Right lobe of liver (tissue), 6 donors: ENCODE results near the gene SYPL2. TPM values are rescaled to one million over a fixed set of nuclear protein-coding genes. Genes with fewer than 3 reads are reported as not detected.

Source experiments
- ATAC-seq, 4 donors: fragments of 200-7000 bp; cut with Tn5 transposase; one replicate each; pipeline ENCODE4 v1.9.1; 2020; ENCODE audit warnings: mild to moderate bottlenecking in 4 of 4, moderate library complexity in 4 of 4
- DNase-seq, 3 donors: peaks; one replicate each; pipeline ENCODE4 v3.0.0-alpha.2; 2020
- H3K27ac ChIP-seq, 3 donors: fragments of 200-600 bp; one replicate each; pipeline ENCODE4 v1.8.0; 2022
- H3K27me3 ChIP-seq, 2 donors: fragments of 200-600 bp; one replicate each; pipeline ENCODE4 v1.8.0; 2022
- H3K36me3 ChIP-seq, 4 donors: fragments of 200-600 bp; sonication (generic) in 1 of 4; one replicate each; pipeline versions ENCODE4 v1.5.1 to v1.8.0; 2017 to 2022; ENCODE audit warnings: control low read depth in 1 of 4
- H3K4me1 ChIP-seq, 4 donors: fragments of 200-600 bp; sonication (generic) in 1 of 4; one replicate each; pipeline versions ENCODE4 v1.5.1 to v1.8.0; 2017 to 2022; ENCODE audit warnings: control low read depth in 1 of 4
- H3K4me3 ChIP-seq, 3 donors: fragments of 200-600 bp; one replicate each; pipeline ENCODE4 v1.8.0; 2022
- H3K9me3 ChIP-seq, 4 donors: fragments of 200-600 bp; sonication (generic) in 1 of 4; one replicate each; pipeline versions ENCODE4 v1.5.1 to v1.8.0; 2017 to 2022; ENCODE audit warnings: control low read depth in 1 of 4
- CTCF ChIP-seq, 4 donors: fragments of 200-600 bp in 3 of 4; fragments of 450-650 bp in 1 of 4; IDR thresholded peaks; one replicate each; pipeline versions ENCODE4 v1.5.1 to v1.8.0; 2016 to 2022; ENCODE audit warnings: antibody characterized with exemption in 4 of 4, mild to moderate bottlenecking in 2 of 4
- POLR2A ChIP-seq: fragments of 450-650 bp; IDR thresholded peaks from one replicate; pipeline ENCODE4 v1.6.1; 2017; ENCODE audit warnings: antibody characterized with exemption, mild to moderate bottlenecking
- WGBS: methylation state at CpG from one replicate; pipeline ENCODE4 v1.1.6; 2018; ENCODE audit warnings: low coverage, low lambda C conversion rate; ENCODE audit not compliant: insufficient coverage; ENCODE audit errors: missing lambda C conversion rate; 5-methylcytosine and 5-hydroxymethylcytosine counted together
- intact Hi-C, 2 donors: fragments of 100-400 bp; cut with DNase I; formaldehyde crosslinking; loops; one replicate each; pipeline versions ENCODE4 v1.11.2 to v1.14.1; 2022
- long read RNA-seq: library from polyadenylated mRNA; unstranded; transcript quantifications from one replicate; pipeline ENCODE4 v2.0.0, GENCODE V29; 2019
- total RNA-seq, 6 experiments: library from RNA; depleted of rRNA in 2 of 6; stranded (reverse); fragments of >200 nt in 2 of 6; fragmentation: NEBNext Ultra II Directional in 3 of 6; extraction: Animal tissue kit (Norgen Biotek cat#: 25700) in 3 of 6; gene quantifications; one replicate each; pipeline versions ENCODE4 v1.1.0 to v1.2.4, GENCODE V29; 2016 to 2023
- donor health status: DM: no; HTN: yes; CAD: no.
- donor health status: DM: no; HTN: no; CAD: no.
- donor health status: DM: no; HTN: no; CAD: no.
- donor health status: DM: no; HTN: yes; CAD: no.
- donor health status: DM: no; HTN: yes; CAD: no.

Gene SYPL2
- 10 to 100 TPM in 1 of 6 experiments, 1 to 10 TPM in 5; 4.7 to 10.6 (median 6.0) TPM for total RNA-seq
- long read RNA-seq = 0 reads

GRCh38 chr1:109466452-109467300 lies at the start of gene SYPL2:
Gene SYPL2, plus strand, starts transcription at chr1:109466546. Its CDS starts 298 bp downstream, at chr1:109466844.
- peaks cover 0 to 6% (median 0%) of the 10 kb centered on the region in 4 donors for H3K4me1 ChIP-seq
- H3K36me3 ChIP-seq = no peaks in the 10 kb centered on the region
- DNase-seq (peak; percentile 72 to 86 (median 86)), ATAC-seq (peak; percentile 82 to 90 (median 88))
- peak within 1 kb of the TSS in 2 of 3 donors; percentile 31 to 62 for H3K27ac ChIP-seq
- peak within 1 kb of the TSS; percentile 62 to 72 (median 68) for H3K4me3 ChIP-seq
- no peaks in the 10 kb centered on the region for H3K9me3 ChIP-seq
- H3K27me3 ChIP-seq = no peaks in the 10 kb centered on the region
- TF ChIP-seq POLR2A (peak; percentile 29), CTCF (IDR thresholded peaks at IDR 0.05) (peak in 1 of 4 donors; percentile 2)
- intact Hi-C loops = no loop called here
- WGBS = 0% methylated on average over 13 of the region's 88 CpGs

GRCh38 chr1:109423498-109423897 lies 42.8 kb upstream of the SYPL2 start:
- 50% methylated on average over 2 of the region's 2 CpGs for WGBS
- intact Hi-C loops = no loop called here
- Histone ChIP-seq H3K4me3 (no peak overlapping the region), H3K4me1 (peaks cover 0 to 34% (median 5%) of the 10 kb centered on the region in 4 donors), H3K27ac (no peak overlapping the region), H3K27me3 (no peaks in the 10 kb centered on the region), H3K9me3 (no peaks in the 10 kb centered on the region), H3K36me3 (peaks cover 0 to 24% (median 6%) of the 10 kb centered on the region in 4 donors)
- TF ChIP-seq POLR2A (no peak), CTCF (IDR thresholded peaks at IDR 0.05) (no peak)
- ATAC-seq (no peak), DNase-seq (no peak)

GRCh38 chr1:109425391-109426280 lies 40.7 kb upstream of the SYPL2 start:
- Histone ChIP-seq H3K36me3 (peaks cover 0 to 7% (median 3%) of the 10 kb centered on the region in 4 donors), H3K27me3 (no peaks in the 10 kb centered on the region), H3K9me3 (no peaks in the 10 kb centered on the region), H3K4me3 (peak overlapping the region; percentile 70 to 86 (median 80)), H3K27ac (peak overlapping the region; percentile 48 to 75 (median 73)), H3K4me1 (peaks cover 0 to 24% (median 0%) of the 10 kb centered on the region in 4 donors)
- peak in 1 of 3 donors; percentile 65 for DNase-seq
- WGBS = 0% methylated on average over 12 of the region's 32 CpGs
- intact Hi-C loops = no loop called here
- peak; percentile 43 to 56 (median 54) for ATAC-seq
- TF ChIP-seq CTCF (IDR thresholded peaks at IDR 0.05) (no peak), POLR2A (no peak)
